Measurements from ENCODE around the gene TBC1D1.
"Not testable (repeated sequence)": the region's sequence is repeated elsewhere in the genome, so short reads cannot be mapped to it uniquely, and the experiment has no call there.

The TBC1D1 gene

DNA sequence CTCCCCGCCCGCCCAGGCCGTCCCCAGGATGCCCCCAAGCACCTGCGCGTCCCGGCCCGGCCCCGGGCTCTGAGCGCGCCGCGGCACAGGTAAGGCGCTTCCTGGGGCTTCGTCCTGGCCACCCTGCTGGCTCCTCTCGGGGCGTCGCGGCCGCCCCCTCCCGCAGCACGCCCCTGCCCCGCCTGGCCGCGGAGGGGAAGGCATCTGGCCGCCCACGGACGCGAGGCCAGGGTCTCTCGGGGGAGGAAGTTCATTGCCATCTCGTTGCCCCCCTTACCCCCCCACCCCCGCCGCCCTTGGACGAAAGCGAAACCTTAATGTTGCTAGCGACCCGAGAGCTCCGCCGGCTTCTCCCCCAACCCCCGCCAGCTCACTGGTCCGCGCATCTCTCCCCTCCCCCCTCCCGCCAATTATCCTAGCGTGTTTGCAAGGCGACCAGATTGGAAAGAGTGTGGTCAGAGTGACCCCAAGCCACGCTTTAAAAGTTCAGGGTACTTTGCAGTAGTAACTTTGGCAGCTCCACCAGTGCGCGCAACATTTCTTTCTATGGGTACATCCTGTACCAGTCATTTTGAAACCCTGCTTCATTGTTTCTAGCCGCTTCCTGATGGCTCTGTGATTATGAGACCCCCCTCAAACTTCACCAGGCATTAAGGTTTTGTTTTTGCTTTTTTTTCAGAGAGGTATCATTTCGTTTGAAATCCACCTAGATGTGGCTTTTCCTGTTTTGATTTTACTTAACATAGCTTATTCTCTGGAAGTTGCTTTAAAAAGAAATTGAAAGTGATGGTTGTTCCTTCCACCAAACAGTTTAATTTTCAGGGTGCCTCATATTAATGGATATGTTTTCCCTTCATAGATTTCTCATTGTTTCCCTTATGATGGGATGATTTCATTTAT lies 626 bp downstream of the TBC1D1 start:
- DNase-seq (ENCODE audit: low spot score) = peak; percentile 43

GRCh38 chr4:37892641-37893040 lies 1.8 kb downstream of the TBC1D1 start:
- DNase-seq (ENCODE audit: low spot score) = no peak

- DNase-seq (ENCODE audit: low spot score) = no peak
These were observed 2.3 kb downstream of the TBC1D1 start for GRCh38 chr4:37893164-37893563.

DNA sequence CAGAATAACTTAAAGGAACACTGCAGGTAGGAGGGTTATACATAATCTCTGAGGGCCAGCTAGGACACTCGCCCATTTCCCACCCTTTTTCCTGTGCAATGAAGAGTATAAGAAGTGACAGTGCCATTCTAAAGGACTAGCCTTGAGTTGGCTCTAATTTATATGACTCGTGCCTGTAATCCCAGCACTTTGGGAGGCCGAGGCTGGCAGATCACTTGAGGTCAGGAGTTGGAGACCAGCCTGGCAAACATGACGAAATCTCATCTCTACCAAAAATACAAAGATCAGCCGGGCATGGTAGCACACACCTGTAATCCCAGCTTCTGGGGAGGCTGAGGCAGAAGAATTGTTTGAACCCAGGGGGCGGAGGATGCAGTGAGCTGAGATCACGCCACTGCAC lies 4.4 kb downstream of the TBC1D1 start:
- DNase-seq (ENCODE audit: low spot score) = no peak

DNA sequence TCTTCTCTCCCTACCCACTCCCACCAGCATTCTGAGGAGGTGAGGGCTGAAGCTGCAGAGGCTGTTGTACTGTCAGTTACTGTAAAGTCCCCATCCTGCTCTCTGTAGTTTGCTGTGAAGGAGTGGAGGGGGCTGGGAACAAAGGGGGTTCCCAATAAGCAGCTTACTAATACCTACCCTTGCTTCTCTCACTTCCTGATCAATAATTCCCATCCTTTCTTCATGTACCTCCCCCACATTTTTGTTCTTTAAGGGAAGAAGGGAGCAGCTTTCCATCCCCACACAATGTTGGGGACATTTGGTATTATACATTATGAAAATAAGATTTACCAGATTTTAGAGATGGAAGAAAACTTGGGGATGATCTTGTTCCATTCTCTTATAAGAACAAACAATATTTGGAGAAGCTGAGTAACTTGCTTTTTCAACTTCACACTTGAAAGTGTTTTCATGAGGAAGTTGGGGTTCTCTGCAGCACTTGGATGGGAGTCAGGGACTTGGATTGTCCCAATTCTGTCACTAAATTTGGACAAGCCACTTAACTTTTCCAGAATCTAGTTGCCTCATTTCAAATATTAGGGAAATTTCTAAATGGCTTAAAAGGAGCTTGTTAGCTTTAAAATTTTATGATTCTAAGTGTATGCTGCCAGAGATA lies 5.4 kb downstream of the TBC1D1 start:
- DNase-seq (ENCODE audit: low spot score) = no peak

GRCh38 chr4:37902212-37902611 lies 11.3 kb downstream of the TBC1D1 start:
- DNase-seq (ENCODE audit: low spot score) = no peak

DNA sequence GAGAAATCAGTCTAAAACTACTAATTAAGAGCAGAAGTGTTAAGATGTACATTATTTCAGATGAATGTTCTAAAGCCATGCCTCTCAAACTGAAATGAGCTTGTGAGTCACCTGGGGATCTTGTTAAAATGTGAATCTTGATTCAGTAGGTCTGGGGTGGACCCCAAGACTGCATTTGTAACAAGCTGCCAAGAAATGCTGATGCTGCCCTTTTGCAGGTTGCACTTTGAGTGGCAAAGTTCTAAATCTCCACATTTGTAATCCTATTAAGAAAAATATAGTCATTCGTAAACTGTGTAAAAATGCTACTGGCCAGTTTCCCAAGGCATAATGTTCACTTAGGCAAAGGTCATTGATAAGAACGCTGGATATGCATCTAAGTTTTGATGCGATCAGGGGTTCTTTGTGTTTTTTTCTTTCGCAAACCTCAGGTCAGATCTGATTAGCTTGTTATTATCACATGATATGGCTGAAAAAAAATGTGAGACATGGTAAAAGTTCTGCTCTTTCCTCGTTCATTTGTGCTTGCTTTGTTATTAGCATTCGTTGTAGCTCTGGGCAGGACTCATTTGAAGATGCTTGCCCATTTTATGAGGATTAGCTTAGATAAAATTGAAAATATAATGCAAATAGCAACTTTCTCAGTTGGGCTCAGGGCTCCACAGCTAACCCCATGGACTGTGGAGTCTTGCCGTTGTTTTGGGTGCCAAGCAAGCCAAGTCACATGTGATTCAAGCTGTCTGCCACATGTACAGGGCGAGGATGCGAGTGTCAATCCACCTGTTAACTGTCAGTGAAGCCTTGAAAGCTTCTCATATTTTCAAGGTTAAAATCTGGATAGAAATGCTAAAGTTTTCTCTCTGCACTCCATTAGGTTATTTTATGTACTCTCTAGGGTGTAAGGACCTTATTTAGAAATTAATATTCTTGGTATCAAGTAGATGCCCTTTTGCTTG lies 12.1 kb downstream of the TBC1D1 start:
- DNase-seq (ENCODE audit: low spot score) = no peak

- DNase-seq (ENCODE audit: low spot score) = no peak
These were observed 13.0 kb downstream of the TBC1D1 start for GRCh38 chr4:37903901-37904300.

DNA sequence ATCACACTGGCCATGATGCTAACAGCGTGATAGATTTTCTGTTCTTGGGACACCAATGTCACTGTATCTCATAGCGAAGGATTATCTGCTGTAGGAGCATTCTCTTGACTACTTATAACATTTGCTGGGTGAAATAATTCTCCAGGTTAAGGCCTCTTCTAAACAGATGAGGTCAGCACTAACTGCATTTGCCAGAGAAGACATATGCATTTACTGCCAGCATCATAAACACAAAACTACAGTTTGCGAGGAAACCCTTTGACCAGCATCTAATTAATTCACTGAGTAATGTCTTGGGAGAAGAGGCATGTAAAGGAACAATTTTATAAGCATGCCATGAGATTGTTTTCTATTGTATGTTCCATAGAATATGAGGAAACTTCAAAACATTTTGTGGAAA lies 13.9 kb downstream of the TBC1D1 start:
- DNase-seq (ENCODE audit: low spot score) = no peak

DNA sequence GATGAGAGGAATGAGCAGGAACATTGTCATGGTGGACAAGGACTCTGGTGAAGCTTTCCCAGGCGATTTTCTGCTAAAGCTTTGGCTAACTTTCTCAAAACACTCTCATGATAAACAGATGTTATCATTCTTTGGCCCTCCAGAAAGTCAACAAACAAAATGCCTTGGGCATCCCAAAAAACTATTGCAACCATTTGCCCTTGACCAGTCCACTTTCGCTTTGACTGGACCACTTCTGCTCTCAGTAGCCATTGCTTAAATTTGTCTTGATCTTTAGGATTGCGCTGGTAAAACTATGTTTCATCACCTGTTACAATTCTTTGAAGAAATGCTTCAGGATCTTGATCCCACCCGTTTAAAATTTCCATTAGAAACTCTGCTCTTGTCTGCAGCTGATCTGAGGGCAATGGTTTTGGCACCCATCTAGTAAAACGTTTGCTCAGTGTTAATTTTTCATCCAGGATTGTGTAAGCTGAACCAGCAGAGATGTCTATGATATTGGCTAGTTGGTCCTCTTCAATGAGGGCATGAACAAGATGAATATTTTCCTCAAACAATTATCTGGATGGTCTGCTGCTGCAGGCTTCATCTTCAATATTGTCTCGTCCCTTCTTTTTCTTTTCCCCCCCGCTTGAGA lies 14.8 kb downstream of the TBC1D1 start:
- DNase-seq (ENCODE audit: low spot score) = no peak

- no peak for DNase-seq (ENCODE audit: low spot score)
These were observed 17.8 kb downstream of the TBC1D1 start for GRCh38 chr4:37908488-37909331.

DNA sequence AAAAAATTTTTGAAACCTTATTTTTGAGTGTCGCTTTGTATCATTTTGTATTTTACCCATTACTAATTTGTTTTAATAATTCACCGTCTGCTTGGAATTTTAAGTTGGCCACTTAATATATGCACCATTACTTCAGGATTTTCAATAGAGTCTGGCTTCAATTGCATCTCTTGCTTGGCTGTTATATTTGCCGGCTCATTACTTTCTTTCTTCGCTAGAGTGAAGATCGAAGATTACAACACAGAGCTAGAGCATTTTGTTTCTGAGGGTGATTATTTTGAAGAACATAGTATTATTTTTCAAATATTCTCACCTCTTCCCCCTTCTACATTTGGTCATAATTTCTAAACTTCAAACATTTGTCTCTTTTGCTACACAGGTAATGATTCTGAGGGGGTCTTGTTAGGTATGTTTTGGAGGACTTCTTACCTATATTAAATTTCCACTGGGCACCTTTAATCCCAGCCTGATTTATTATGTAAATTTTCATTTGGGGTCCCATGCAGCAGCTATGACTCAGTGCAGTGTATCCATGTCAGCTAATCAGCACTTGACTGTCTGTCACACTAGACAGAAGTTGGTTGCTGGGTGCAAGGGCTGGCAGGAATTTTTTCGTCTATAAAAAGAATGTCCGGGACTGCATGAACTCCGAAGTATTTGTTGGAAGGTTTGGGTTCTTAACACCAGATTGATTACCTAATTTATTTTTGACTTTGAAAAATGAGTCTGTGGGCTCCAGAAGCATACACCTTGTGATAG lies 18.6 kb downstream of the TBC1D1 start:
- no peak for DNase-seq (ENCODE audit: low spot score)

- no peak for DNase-seq (ENCODE audit: low spot score)
These were observed 19.2 kb downstream of the TBC1D1 start for GRCh38 chr4:37910091-37910486.

- no peak for DNase-seq (ENCODE audit: low spot score)
These were observed 23.7 kb downstream of the TBC1D1 start for GRCh38 chr4:37914539-37914938.

DNA sequence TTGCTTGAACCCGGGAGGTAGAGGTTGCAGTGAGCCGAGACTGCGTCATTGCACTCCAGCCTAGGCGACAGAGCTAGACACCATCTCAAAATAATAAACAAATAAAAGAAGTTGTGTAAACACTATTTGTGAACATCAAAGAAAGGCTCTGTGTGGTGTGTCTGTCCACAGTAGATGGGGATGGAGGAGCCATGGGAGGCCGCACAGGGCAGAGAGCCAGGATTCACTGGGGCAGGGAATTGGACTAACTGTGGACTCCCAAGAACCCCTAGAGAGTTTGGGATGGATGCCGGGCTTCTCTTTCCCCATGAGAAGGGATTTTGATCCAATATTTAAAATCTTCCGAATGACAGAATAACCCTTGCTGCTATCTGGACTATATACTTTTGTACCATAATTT lies 26.5 kb downstream of the TBC1D1 start:
- DNase-seq (ENCODE audit: low spot score) = no peak

DNA sequence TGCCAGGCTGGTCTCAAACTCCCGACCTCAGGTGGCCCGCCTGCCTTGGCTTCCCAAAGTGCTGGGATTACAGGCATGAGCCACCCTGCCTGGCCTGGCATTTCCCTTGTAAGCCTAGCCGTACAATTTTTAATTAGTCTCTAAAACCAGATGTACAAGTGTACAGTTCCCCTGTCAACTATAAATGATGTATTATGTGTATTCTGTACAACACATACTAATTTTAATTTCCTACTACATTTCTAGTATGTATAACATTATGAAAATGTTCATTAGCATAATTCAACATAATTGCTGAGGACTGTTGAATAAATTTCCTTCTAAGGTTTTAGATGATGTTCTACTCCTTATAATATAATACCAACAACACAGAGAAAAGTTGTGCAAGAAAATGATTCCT lies 27.8 kb downstream of the TBC1D1 start:
- no peak for DNase-seq (ENCODE audit: low spot score)

GRCh38 chr4:37922328-37922727 lies 31.4 kb downstream of the TBC1D1 start:
- no peak for DNase-seq (ENCODE audit: low spot score)

DNA sequence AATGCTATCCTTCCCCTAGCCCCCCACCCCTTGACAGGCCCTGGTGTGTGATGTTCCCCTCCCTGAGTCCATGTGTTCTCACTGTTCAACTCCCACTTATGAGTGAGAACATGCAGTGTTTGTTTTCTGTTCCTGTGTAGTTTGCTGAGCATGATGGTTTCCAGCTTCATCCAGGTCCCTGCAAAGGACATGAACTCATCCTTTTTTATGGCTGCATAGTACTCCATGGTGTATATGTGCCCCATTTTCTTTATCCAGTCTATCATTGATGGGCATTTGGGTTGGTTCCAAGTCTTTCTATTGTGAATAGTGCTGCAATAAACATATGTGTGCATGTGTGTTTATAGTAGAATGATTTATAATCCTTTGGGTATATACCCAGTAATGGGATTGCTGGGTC lies 32.2 kb downstream of the TBC1D1 start:
- not testable (repeated sequence) for DNase-seq (ENCODE audit: low spot score)

GRCh38 chr4:37924946-37925345 lies 34.1 kb downstream of the TBC1D1 start:
- DNase-seq (ENCODE audit: low spot score) = no peak

- DNase-seq (ENCODE audit: low spot score) = no peak
These were observed 36.5 kb downstream of the TBC1D1 start for GRCh38 chr4:37927434-37927833.
